ENCODE results near the gene TDP1. TPM values are rescaled to one million over a fixed set of nuclear protein-coding genes. Genes with fewer than 3 reads are reported as not detected.
A peak's percentile ranks its signal among the peaks of the same experiment; 100 is the strongest.

The TDP1 gene
- 6.5 TPM for total RNA-seq
- long read RNA-seq, partial matches to known transcripts = 4 of 11 reads
- long read RNA-seq, other reads (novel, unspliced or antisense) = 4 of 11 reads

DNA sequence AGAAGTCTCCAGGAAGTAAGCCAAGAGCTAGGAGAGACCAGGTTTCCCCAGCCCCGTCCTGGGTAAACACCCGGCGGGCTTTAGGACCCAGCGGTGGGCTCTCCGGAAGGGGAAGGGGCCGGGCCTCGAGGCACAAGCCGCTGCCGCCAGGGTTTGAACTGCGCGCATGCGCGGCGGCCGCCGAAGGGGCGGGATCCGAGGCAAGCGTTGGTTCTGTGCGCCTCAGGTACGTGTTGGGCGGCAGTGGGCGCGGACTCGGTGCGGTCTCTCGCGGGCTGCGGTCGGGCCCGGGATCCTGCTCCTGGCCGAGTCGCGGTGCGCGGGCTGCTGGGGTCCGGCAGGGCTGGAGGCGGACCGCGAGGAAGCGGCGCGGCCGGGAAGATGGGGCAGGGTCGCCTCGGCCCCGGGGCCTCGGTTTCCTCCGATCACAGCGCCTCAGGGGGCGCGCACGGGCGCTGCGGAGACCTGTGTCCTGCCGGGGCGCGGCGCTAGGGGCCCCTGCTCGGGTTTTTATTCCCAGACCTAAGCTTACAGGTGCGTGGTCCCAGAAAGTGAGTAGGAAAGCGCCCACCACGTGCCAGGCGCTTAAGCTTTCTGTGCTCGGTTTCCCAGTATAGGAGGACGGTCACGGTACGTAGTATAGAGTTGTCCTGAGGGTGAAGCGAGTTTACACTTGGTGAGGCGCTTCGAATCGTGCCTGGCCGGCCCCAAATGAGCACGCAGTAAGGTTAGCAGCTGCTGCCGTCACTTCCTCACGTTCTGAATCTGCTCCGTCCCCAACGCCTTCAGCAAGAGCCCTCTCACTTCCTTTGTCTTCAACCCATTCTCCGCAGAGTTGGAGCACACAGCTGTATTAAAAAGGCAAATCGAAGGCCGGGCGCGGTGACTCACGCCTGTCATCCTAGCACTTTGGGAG, at the start of gene TDP1:
Gene TDP1, plus strand, starts transcription at position 183 of the 916 bp plus-strand sequence. CDS start 7,188 bp downstream, outside the sequence.
- Histone ChIP-seq H3K4me3 (peak within 1 kb of the TSS; percentile 81), H3K4me1 (peaks cover 15% of the 10 kb centered on the region), H3K9me3 (no peaks in the 10 kb centered on the region), H3K27me3 (no peaks in the 10 kb centered on the region), H3K36me3 (no peaks in the 10 kb centered on the region), H3K27ac (peak within 1 kb of the TSS; percentile 87)
- ATAC-seq = peak; percentile 93
- DNase-seq = peak; percentile 97
- intact Hi-C loops (cut with DNase I) = no loop called here
- TF ChIP-seq, protein P1, sequence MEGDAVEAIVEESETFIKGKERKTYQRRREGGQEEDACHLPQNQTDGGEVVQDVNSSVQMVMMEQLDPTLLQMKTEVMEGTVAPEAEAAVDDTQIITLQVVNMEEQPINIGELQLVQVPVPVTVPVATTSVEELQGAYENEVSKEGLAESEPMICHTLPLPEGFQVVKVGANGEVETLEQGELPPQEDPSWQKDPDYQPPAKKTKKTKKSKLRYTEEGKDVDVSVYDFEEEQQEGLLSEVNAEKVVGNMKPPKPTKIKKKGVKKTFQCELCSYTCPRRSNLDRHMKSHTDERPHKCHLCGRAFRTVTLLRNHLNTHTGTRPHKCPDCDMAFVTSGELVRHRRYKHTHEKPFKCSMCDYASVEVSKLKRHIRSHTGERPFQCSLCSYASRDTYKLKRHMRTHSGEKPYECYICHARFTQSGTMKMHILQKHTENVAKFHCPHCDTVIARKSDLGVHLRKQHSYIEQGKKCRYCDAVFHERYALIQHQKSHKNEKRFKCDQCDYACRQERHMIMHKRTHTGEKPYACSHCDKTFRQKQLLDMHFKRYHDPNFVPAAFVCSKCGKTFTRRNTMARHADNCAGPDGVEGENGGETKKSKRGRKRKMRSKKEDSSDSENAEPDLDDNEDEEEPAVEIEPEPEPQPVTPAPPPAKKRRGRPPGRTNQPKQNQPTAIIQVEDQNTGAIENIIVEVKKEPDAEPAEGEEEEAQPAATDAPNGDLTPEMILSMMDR (IDR thresholded peaks at IDR 0.05) = no peak

DNA sequence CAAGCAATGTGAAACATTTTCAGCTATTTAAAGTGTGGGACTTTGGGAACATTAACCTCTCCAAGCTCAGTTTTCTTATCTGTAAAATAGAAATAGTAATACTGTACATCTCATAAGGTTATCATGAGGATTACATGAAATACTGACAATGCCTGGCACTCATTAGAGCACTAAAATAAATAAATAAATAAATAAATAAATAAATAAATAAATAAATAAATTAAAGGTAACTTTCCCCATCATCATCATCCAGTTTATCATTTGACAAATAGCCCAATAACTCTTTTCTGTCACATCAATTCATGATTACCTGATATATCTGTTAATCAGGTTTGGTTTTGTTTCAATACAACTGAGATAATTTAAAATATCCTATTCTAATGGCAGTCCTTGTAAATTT, 49.7 kb upstream of the TDP1 start:
- intact Hi-C loops (cut with DNase I) = no loop called here
- no peak overlapping the region for H3K27ac ChIP-seq
- no peaks in the 10 kb centered on the region for H3K9me3 ChIP-seq
- TF ChIP-seq, protein P1 (IDR thresholded peaks at IDR 0.05) = no peak
- H3K4me1 ChIP-seq = no peaks in the 10 kb centered on the region
- H3K27me3 ChIP-seq = no peaks in the 10 kb centered on the region
- ATAC-seq = no peak
- no peak overlapping the region for H3K4me3 ChIP-seq
- H3K36me3 ChIP-seq = no peaks in the 10 kb centered on the region
- no peak for DNase-seq

DNA sequence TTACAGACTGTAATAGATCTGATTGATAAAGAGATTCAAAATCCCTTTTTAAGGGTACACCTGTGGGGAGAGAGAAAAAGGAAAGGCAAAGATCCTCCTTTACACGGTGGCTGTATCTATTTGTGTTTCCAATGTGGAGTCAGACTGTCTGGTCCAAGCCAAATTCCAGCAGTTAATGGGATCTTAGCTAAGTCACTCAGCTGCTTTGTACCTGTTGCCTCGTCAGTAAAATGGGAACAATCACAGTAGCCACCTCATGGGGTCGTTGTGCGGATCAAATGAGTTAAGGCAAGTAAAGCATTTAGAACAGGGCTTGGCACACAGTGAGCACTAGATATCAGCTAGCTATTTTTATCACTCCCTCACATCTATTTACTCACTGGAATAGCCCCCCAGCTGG, 48.1 kb upstream of the TDP1 start:
- no peak for DNase-seq
- intact Hi-C loops (cut with DNase I) = no loop called here

DNA sequence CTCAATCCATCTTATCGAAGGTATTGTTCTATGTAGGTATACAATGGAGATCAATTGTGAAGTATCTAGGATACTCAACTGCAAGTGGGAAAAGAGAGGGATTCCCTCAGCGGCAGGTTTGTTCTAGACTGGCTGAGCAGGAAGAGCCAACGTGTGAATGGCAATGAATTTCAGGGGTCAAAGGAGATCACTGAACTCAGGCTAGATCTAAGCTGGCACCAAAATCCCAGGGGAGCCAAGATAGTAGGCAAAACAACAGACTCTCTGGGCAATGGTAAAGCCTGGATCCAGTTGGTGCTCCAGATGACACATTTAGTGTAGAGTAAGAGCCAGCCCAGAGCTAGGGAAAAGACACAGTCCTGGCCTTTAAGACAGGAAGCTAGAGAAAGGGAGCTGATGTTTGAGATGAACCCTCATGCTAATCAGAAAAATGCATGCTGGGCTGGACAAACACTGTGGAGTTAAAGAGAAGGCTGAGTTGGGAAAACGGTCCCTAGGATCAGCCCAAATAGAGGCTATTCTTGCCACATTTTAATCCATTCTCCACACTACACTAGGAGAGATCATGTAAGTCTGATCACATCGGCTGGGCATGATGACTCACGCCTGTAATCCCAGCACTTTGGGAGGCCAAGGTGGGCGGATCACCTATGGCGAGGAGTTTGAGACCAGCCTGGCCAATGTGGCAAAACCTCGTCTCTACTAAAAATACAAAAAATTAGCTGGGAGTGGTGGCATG, 46.8 kb upstream of the TDP1 start:
- DNase-seq = no peak
- intact Hi-C loops (cut with DNase I) = no loop called here
- Histone ChIP-seq H3K4me1 (no peaks in the 10 kb centered on the region), H3K27me3 (no peaks in the 10 kb centered on the region), H3K4me3 (no peak overlapping the region), H3K9me3 (no peaks in the 10 kb centered on the region), H3K36me3 (no peaks in the 10 kb centered on the region), H3K27ac (no peak overlapping the region)
- no peak for ATAC-seq
- TF ChIP-seq, protein P1 (IDR thresholded peaks at IDR 0.05) = no peak

More for the DNA sequence above, 48.1 kb upstream of the TDP1 start:
- Histone ChIP-seq H3K9me3 (no peaks in the 10 kb centered on the region), H3K36me3 (no peaks in the 10 kb centered on the region), H3K4me1 (no peaks in the 10 kb centered on the region), H3K4me3 (no peak overlapping the region), H3K27ac (no peak overlapping the region), H3K27me3 (no peaks in the 10 kb centered on the region)
- ATAC-seq = no peak
- TF ChIP-seq, protein P1 (IDR thresholded peaks at IDR 0.05) = no peak

DNA sequence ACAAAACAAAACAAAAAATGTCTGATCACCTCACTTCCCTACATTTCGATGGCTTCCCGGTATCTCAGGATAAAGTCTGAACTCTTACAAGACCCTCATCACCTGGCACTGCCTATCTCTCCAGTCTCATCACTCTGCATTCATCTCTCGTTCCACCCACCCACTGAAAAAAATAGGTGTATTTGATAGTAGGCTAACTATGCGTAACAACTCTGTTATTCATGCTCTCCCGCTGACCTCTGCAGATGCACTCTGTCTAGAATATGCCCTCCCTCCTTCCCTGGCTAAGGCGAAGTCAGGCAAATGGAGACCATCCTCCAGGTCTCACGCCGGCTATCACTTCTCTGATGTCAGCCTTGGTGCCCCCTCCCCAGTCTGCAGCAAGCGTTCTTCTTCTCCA, 46.1 kb upstream of the TDP1 start:
- ATAC-seq (no peak), DNase-seq (no peak)
- no peaks in the 10 kb centered on the region for H3K4me1 ChIP-seq
- H3K4me3 ChIP-seq = no peak overlapping the region
- H3K27me3 ChIP-seq = no peaks in the 10 kb centered on the region
- intact Hi-C loops (cut with DNase I) = no loop called here
- TF ChIP-seq, protein P1 (IDR thresholded peaks at IDR 0.05) = no peak
- H3K27ac ChIP-seq = no peak overlapping the region
- no peaks in the 10 kb centered on the region for H3K36me3 ChIP-seq
- no peaks in the 10 kb centered on the region for H3K9me3 ChIP-seq
